IPS-15b (cell line): ENCODE data around the gene CTDP1.

ENCODE experiments used
- H3K27me3 ChIP-seq: one replicate; pipeline ENCODE4 v1.6.1; 2013; ENCODE audit warnings: low read length; ENCODE audit not compliant: control insufficient read depth, insufficient read depth
- H3K36me3 ChIP-seq: one replicate; pipeline ENCODE4 v1.6.1; 2013; ENCODE audit warnings: low read length; ENCODE audit not compliant: control insufficient read depth, insufficient read depth
- H3K4me1 ChIP-seq: one replicate; pipeline ENCODE4 v1.6.1; 2013; ENCODE audit warnings: mild to moderate bottlenecking, low read length; ENCODE audit not compliant: control insufficient read depth, insufficient read depth
- H3K4me3 ChIP-seq: one replicate; pipeline ENCODE4 v1.5.1; 2013; ENCODE audit warnings: low read depth, low read length
- H3K9ac ChIP-seq: one replicate; pipeline ENCODE4 v1.6.1; 2013; ENCODE audit warnings: low read depth, mild to moderate bottlenecking, low read length
- H3K9me3 ChIP-seq: one replicate; pipeline ENCODE4 v1.6.1; 2013; ENCODE audit warnings: mild to moderate bottlenecking, low read length; ENCODE audit not compliant: control insufficient read depth, insufficient read depth

CTDP1 gene

GRCh38 chr18:79768745-79769144 is 89.1 kb downstream of the CTDP1 start:
- no peak overlapping the region for H3K4me3 ChIP-seq
- no peaks in the 10 kb centered on the region for H3K9me3 ChIP-seq
- H3K27me3 ChIP-seq: no peaks in the 10 kb centered on the region
- no peaks in the 10 kb centered on the region for H3K36me3 ChIP-seq
- no peaks in the 10 kb centered on the region for H3K4me1 ChIP-seq
- no peak overlapping the region for H3K9ac ChIP-seq

GRCh38 chr18:79769698-79770500 is 90.3 kb downstream of the CTDP1 start:
- Histone ChIP-seq H3K36me3 (no peaks in the 10 kb centered on the region), H3K27me3 (no peaks in the 10 kb centered on the region), H3K9me3 (no peaks in the 10 kb centered on the region), H3K9ac (no peak overlapping the region), H3K4me3 (no peak overlapping the region), H3K4me1 (no peaks in the 10 kb centered on the region)

DNA sequence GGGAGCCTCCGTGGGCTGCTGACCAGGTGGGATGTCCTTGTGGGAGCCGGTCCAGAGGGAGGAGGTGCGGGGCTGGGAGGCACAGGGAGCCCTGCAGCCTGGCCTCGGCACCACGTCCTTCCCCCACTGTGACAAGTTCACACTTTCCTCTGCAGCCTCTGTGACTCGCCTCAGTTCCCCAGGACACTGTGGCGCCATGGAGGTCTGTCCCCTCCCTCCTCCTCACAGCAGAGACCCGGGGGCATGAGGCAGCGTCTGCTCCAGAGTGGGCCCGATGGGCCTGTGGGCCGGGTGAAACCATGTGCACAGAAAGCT is 90.9 kb downstream of the CTDP1 start:
- Histone ChIP-seq H3K4me1 (no peaks in the 10 kb centered on the region), H3K9ac (no peak overlapping the region), H3K4me3 (no peak overlapping the region), H3K36me3 (no peaks in the 10 kb centered on the region), H3K9me3 (no peaks in the 10 kb centered on the region), H3K27me3 (no peaks in the 10 kb centered on the region)

GRCh38 chr18:79770826-79771225 is 91.2 kb downstream of the CTDP1 start:
- no peaks in the 10 kb centered on the region for H3K27me3 ChIP-seq
- no peaks in the 10 kb centered on the region for H3K9me3 ChIP-seq
- no peak overlapping the region for H3K9ac ChIP-seq
- no peak overlapping the region for H3K4me3 ChIP-seq
- no peaks in the 10 kb centered on the region for H3K36me3 ChIP-seq
- H3K4me1 ChIP-seq: no peaks in the 10 kb centered on the region

GRCh38 chr18:79771446-79772107 is 92.0 kb downstream of the CTDP1 start:
- Histone ChIP-seq H3K9me3 (no peaks in the 10 kb centered on the region), H3K27me3 (no peaks in the 10 kb centered on the region), H3K4me3 (no peak overlapping the region), H3K36me3 (no peaks in the 10 kb centered on the region), H3K9ac (no peak overlapping the region), H3K4me1 (no peaks in the 10 kb centered on the region)

- H3K27me3 ChIP-seq: no peaks in the 10 kb centered on the region
- no peak overlapping the region for H3K9ac ChIP-seq
- no peaks in the 10 kb centered on the region for H3K9me3 ChIP-seq
- H3K36me3 ChIP-seq: no peaks in the 10 kb centered on the region
- H3K4me3 ChIP-seq: no peak overlapping the region
- H3K4me1 ChIP-seq: no peaks in the 10 kb centered on the region
Measured at GRCh38 chr18:79772108-79772864, 92.7 kb downstream of the CTDP1 start.

DNA sequence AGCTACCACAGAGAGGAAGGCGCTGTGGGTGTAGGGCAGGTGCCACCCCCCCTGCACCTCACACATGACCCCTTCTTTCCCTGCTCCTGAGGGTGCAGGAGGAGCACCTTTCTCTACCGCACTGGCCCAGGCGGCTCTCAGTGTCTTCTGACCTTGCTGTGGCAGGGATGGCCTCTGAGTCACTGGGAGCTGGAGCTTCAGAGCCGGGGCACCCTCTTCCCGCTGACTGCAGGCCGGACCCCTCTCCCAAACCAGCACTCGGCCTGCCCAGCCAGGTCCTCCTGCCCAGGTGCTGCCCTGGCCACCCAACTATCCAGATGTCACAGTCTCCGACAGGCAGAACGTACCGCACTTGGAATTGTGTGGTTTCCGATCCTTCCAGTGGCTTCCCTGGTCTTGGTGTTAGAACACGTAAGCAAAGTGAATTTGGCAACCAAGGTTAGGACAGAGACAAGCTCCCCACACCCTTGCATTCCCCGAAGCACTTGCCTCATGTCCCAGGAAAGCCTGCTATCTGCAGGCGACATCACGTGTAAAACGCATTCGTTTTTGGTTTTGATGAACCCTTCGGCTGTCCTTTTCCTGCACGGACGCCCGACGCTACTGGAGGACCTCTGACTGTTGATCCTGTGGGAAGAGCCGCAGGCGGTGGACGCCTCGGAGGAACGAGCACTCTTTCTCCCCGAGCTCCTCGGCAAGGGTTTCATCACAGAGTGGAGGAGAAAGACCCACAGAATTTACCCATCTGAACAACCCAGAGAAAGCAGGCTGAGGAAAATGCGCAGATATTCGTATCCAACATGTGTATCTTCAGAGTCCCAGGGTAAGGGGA is 93.5 kb downstream of the CTDP1 start:
- H3K9ac ChIP-seq: no peak overlapping the region
- no peaks in the 10 kb centered on the region for H3K27me3 ChIP-seq
- no peaks in the 10 kb centered on the region for H3K9me3 ChIP-seq
- H3K4me3 ChIP-seq: no peak overlapping the region
- no peaks in the 10 kb centered on the region for H3K4me1 ChIP-seq
- H3K36me3 ChIP-seq: no peaks in the 10 kb centered on the region

- Histone ChIP-seq H3K27me3 (no peaks in the 10 kb centered on the region), H3K4me1 (no peaks in the 10 kb centered on the region), H3K9me3 (no peaks in the 10 kb centered on the region), H3K4me3 (no peak overlapping the region), H3K9ac (no peak overlapping the region), H3K36me3 (no peaks in the 10 kb centered on the region)
Measured at GRCh38 chr18:79774111-79774510, 94.5 kb downstream of the CTDP1 start.

DNA sequence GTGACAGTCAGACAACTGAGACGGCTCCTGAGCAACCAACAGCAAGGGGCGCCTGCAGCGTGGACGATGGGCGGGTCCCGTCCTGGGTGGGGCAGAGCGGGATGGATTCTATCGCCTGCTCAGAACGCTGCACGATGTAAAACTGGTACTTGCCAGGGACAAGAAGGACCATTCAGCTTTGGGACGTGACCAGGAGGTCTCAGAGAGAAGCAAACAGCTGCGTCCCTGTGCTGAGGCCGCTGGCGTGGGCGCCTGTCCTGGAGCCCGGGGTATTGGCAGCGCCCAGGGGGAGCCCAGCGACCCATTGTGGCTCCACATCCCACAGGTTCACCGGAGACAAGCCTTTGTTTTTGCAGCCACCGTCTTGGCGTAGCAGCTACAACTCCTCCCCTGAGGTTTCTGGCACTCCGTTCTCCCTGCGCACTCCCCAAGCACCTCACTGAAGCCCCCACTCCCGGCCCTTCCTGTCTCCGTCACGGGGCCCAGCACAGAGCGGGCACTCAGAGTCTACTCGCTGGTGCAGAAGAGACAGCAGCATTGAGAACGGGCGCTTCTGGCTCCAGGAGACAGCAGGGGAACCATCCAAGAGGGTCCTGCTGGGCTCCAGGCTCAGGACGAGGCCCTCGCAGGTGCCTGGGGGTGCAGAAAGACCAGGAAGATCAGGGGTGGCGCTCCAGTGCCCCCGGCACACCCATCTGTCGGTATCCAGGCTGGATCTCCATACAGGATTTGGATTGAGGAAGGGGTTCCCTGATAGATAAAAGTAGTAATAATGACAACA is 96.0 kb downstream of the CTDP1 start:
- no peaks in the 10 kb centered on the region for H3K9me3 ChIP-seq
- H3K36me3 ChIP-seq: no peaks in the 10 kb centered on the region
- H3K27me3 ChIP-seq: no peaks in the 10 kb centered on the region
- H3K9ac ChIP-seq: no peak overlapping the region
- no peak overlapping the region for H3K4me3 ChIP-seq
- H3K4me1 ChIP-seq: no peaks in the 10 kb centered on the region

GRCh38 chr18:79776674-79777073 is 97.1 kb downstream of the CTDP1 start:
- Histone ChIP-seq H3K9me3 (no peaks in the 10 kb centered on the region), H3K36me3 (no peaks in the 10 kb centered on the region), H3K4me1 (no peaks in the 10 kb centered on the region), H3K9ac (no peak overlapping the region), H3K27me3 (no peaks in the 10 kb centered on the region), H3K4me3 (no peak overlapping the region)

DNA sequence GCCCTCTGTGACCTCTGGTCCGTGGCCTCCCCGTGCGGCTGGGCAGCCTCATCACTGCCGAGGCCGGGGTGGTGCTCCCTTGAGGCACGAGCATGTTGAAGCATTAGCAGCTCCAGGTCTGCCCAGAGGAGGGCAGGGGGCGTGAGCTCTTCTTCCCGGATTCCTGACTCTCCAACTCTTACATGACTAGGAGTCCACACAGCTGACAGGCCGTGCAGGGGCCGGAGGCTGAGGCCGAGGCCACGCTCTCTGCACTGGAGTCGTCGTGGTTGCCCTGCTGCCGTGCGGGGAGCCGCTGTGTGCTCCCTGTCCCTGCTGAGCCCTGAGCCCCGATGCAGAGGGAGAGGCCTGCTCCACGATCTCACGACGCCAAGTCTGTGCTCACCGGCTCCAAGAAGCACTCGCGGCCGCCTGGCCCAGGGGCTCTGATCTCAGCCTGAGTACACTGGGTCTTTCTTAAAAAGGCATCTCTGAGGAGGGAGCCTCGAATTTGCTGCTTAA is 98.7 kb downstream of the CTDP1 start:
- H3K27me3 ChIP-seq: no peaks in the 10 kb centered on the region
- H3K9ac ChIP-seq: no peak overlapping the region
- H3K9me3 ChIP-seq: no peaks in the 10 kb centered on the region
- H3K4me1 ChIP-seq: no peaks in the 10 kb centered on the region
- no peak overlapping the region for H3K4me3 ChIP-seq
- no peaks in the 10 kb centered on the region for H3K36me3 ChIP-seq
